Left ventricle myocardium superior (tissue), 1 donor: ENCODE results near the gene REX1BD. TPM values are rescaled to one million over a fixed set of nuclear protein-coding genes. Genes with fewer than 3 reads are reported as not detected.
"Not testable (repeated sequence)": the region's sequence is repeated elsewhere in the genome, so short reads cannot be mapped to it uniquely, and the experiment has no call there.

Experiments
- ATAC-seq: fragments of 200-7000 bp; cut with Tn5 transposase; one replicate; pipeline ENCODE4 v1.9.1; 2020; ENCODE audit warnings: mild to moderate bottlenecking, moderate library complexity
- DNase-seq: peaks from one replicate; pipeline ENCODE4 v3.0.0-alpha.2; 2020
- intact Hi-C: fragments of 100-400 bp; cut with micrococcal nuclease; formaldehyde crosslinking; loops from one replicate; pipeline ENCODE4 v1.11.0; 2022
- total RNA-seq: library from RNA; stranded (reverse); fragmentation: NEBNext Ultra II Directional; extraction: Animal tissue kit (Norgen Biotek cat#: 25700); gene quantifications from one replicate; pipeline ENCODE4 v1.2.1, GENCODE V29; 2021
- donor health status: DM: no; HTN: yes; CAD: no; lungs with severe emphysema.

The REX1BD gene
- total RNA-seq, 1 donor from 2014 or later = 75.8 TPM

DNA sequence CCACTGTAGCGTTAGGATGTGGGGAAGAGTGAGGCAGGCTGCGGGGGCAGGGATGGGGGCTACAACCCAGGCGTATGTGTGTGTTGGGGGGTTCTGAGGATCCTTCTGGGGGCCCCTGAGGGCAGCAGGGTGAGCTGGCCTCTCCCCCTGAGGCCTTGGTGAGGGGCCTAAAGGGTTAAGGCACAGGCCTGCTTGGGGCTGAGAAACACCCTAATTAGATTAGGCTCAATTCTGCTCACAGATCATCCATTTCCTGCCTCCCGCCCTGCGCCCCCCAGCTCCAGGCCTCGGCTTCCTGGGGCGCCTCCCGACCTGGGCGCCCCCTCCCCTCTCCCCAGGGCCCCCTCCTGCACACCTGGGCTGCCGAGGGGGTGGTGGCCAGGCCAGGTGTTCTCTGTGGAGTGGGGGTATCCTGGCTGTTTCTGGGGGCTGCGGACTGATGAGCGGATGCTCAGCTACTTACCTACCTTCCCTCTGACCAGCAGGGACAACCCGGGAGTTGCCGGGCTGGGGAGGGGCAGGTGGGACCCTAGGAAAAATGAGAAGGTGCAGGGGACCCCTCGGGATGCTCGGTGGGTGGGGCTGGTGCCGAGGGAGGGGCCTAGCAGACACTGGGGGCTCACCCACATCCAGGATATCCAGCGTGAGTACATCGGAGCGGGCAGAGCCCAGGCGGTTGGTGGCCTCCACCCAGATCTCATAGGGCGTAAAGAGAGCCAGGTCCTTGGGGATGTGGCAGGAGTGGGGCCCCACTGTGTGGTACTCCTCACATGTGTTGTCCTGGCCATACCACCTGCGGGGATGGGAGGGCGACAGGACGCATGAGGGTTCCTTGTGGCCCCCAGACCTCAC, 9.4 kb downstream of the REX1BD start:
- DNase-seq = no peak
- intact Hi-C loops = loop anchor here (10.0 kb wide), 1 partner anchor 247 kb away; no protein-coding TSS in a partner anchor
- ATAC-seq = no peak

DNA sequence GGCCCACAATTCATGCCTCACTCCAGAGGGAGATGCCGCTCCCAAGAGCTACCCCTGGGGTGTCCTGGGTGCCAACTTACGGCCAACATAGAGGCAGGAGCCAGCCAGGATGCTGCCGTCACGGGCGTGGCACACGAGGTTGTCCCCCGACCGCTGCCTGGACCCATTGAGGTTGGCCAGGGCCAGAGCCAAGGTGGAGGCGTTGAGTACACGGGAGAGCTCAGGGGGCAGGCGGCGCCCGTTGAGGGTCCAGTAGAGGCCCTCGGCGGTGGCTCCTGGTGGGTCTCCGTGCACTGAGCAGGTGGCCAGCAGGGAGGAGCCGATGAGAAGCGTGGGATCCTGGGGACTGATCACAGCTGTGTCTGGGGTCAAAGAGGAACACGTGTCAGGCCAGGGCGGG, 10.9 kb downstream of the REX1BD start:
- DNase-seq (no peak), ATAC-seq (no peak)
- intact Hi-C loops = loop anchor here (10.0 kb wide), 1 partner anchor 245 kb away; no protein-coding TSS in a partner anchor

DNA sequence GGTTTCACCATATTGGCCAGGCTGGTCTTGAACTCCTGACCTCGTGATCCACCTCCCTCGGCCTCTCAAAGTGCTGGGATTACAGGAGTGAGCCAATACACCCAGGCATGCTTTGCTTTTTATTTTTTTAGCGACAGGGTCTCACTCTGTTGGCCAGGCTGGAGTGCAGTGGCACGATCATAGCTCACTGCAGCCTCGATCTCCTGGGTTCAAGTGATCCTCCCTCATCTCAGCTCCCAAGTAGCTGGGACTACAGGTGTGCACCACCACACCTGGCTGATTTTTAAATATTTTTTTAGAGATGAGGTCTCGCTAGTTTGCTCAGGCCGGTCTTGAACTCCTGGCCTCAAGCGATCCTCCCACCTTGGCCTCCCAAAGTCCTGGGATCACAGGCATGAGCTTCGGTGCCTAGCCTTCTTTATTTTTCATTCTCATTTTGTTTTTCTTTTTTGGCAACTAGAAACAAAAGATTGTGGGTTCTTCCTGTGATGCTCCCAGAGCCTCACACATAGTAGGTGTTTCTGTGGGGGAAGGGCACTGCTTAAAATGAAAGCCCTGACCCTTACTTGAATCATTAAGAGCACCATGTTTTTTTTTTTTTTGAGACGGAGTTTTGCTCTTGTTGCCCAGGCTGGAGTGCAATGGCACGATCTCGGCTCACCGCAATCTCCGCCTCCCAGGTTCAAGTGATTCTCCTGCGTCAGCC, 12.2 kb downstream of the REX1BD start:
- DNase-seq, ATAC-seq, intact Hi-C loops: not testable (repeated sequence)

DNA sequence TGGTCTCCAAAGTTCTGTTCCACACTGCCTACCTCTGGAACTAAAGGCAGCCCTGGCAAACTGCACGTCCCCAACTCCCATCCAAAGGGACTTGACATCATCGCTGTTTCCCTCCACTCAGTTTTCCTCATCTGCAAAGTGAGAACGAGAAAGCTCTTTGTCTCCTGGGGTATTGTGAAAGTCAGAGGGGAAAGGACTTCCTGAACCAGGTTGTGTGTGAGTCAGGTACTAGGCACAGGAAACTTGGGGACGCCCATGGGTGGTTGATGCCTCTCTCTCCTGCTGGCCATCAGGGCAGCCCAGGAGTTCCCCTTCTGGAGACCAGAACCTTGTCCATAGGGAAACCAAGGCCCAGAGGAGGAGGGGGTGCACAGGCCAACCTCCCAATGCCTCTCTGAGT, 13.3 kb downstream of the REX1BD start:
- intact Hi-C loops = no loop called here
- no peak for ATAC-seq
- no peak for DNase-seq

DNA sequence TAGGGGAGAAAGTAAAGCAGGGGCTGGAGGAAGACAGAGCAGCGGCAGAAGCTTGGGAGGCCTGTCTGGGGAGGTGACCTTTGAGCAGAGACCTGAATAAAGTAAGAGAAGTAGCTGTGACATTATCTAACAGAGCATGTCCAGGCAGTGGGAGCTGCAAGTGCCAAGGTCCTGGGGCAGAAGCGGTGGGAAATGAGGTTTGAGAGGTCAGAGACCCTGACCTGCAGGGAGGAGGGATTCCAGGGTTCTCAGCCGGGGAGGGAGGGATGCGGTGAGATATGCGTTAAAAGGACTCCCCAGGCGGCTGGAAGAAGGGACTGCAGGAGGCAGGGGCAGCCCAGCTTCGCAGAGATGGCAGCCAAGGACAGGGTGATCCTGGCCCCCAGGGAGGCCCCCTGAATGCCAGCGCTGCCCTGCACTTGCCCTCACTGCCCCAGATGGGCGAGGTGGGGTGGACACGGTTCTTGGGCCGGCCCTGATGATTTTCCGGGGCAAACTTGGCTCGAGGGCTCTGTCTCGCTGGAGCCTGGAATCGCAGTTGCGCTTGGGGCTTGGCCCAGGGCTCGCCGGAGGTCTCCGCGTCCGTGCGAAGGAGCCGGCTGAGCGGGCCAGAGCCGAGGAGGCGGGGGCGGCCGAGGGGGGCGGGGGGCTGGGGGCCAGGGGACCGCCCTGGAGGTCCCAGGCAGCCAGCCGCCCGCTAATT, 14.8 kb downstream of the REX1BD start:
- ATAC-seq (peak; percentile 45), DNase-seq (peak; percentile 39)
- intact Hi-C loops = no loop called here

DNA sequence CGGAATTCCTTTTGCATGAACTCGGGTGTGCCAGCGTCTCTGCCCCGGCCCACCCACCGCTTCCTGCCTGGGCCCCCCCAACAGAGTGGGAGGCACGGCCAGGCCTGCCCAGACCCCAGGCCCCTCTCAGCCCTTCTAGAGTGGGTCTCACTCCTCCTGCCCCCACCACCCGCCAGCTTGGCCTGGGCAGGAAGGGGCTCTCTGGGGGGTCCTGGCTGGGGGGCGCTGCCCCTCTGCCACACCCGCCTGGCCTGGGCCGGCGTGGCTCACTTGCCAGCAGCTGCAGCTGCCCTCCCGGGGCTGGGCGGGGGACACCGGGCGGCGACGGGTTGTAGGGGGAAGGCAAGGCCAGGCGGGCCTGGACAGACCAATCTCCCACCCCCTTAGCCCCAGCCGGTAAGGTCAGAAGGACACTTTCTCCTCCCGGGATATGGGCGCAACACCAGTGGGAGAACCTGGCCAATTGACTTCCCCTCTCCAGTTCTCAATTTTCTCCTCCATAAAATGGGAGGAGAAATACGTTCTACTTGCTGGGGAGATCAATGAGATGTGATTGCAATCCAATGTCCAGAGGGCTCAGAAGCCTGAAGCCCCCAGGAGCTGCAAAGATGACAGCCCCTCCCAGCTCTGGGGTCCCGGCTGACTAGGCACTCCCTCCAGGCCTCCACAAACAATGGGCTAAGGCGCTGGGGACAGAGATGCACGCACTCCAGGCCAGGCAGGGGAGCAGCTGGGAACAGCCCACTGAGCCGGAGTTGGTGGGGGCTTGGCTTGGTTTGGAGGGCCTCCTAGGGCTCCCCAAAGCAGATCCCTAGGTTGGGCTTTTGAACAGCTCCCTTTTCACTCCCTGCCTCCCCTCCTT, 15.6 kb downstream of the REX1BD start:
- peak; percentile 13 for ATAC-seq
- intact Hi-C loops = no loop called here

DNA sequence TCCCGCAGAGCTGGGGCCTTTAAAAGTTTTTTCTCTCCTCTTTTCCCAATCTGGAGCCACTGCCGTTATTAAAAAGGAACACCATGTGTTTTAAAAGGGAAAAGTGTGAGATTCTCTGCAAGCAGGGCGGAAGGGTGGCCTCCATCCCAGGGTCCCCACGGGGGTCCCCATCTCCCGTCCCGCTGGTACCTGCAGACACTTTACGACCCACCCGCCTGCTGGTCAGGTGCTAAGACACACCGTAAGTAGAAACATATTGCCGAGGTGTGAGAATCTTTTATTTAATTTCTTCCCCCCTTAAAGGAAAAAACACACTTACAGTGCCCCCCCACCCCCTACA, 16.2 kb downstream of the REX1BD start:
- intact Hi-C loops = no loop called here
- no peak for ATAC-seq

More for the DNA sequence above, 15.6 kb downstream of the REX1BD start:
- DNase-seq = peak; percentile 29

DNA sequence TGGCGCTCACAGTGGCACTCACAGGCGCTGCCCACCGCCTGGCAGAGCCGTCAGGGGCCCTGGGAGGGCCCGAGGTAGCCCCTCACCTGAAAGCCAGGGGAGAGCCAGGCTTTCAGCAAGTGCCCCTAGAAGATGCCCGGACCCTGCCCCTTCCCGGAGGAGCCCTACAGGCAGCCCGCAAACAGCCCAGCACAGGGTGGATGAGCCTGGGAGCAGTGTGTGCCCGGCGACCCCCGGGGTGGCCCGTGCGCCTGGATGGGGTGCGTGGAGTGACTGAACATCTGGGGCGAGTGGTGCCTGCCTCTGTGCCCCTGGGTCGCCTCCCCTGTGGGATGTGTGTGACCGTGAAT, 16.6 kb downstream of the REX1BD start:
- DNase-seq (no peak), ATAC-seq (no peak)
- intact Hi-C loops = no loop called here

More for the DNA sequence above, 16.2 kb downstream of the REX1BD start:
- DNase-seq = peak; percentile 17

DNA sequence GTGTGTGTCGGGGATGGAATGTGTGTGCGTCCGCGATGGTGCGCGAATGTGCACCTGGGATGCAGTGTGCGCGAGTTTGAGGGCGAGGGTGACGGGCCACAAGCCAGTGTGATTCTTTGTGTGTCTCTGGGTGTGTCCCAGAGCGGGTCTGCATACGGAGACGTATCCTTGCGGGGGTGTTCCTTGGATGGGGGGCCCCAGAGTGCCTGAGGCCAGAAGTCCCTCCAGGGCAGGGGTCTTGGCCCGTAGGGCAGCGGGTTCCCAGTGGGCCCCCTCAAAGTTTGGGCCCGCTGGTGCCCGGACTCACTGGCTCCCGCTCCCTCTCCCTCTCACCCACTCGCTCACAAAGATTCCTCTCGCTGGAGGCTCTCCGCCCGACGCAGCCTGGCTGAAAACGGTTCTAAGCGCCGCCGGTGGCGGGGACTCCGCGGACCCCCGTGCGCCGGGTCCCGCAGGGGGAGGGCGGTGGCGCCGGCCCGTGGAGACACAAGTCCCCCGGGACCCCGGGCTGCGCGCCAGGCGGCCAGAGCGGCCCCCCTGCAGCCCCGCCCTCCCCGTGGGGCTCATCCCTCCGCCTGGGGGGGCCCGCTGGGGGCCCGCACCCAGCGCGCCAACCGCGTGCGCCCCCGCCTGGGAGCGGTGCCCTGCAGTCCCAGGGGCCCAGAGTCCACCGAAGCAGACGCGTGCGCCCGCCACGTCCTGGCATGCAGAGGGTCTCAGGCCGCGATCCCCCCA, 17.1 kb downstream of the REX1BD start:
- no peak for DNase-seq

DNA sequence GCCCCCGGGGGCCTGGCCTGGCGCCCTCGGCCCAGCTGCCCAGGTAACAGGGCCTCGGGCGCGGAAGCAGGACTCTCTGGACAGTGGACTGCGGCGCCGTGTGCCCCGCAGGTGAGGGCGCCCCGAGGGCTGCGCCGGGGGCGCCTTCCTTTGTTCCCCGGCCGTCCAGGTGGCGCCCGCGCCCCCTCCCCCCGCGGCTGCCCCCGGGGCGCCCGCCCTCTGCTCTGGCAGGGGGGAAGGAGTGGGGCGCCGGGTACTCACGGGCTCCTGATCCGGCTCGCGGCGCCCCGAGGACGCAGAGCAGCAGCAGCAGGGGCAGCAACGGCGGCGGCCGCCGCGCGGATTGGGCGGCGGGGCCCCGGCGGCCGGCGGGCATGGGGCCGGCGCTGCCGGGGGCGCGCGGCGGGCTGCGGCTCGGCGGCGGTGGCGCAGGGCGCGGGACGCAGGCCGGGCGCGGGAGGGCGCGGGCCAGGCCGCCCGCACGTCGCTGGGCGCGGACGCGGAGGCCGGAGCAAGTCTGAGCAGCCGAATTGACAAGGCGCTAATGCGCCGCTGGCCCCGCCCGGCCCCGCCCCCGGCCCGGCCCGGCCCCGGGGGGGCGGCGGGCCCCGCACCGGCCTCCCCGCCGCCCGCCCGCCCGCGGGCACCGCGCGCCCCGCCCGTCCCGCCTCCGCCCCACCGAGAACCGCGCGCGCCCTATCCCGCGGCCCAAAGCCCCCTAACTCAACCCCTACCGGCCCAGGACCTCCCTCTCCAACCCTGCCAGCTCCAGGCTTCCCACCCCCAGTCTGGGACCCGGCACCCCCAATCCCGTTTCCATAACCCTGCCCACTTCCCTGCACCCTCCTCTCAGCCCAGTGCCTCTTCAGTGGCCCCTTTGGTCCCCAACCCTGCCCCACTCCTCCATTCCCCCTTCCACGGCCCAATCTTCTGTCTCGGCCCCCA, 18.0 kb downstream of the REX1BD start, which contains the start of gene CRLF1:
Gene CRLF1 (minus strand): TSS at position 519 of the 945 bp plus-strand sequence. CDS start 143 bp downstream, at position 376.
- DNase-seq = no peak
- peak; percentile 15 for ATAC-seq
- intact Hi-C loops = no loop called here

More for the DNA sequence above, 17.1 kb downstream of the REX1BD start:
- intact Hi-C loops = no loop called here
- no peak for ATAC-seq

DNA sequence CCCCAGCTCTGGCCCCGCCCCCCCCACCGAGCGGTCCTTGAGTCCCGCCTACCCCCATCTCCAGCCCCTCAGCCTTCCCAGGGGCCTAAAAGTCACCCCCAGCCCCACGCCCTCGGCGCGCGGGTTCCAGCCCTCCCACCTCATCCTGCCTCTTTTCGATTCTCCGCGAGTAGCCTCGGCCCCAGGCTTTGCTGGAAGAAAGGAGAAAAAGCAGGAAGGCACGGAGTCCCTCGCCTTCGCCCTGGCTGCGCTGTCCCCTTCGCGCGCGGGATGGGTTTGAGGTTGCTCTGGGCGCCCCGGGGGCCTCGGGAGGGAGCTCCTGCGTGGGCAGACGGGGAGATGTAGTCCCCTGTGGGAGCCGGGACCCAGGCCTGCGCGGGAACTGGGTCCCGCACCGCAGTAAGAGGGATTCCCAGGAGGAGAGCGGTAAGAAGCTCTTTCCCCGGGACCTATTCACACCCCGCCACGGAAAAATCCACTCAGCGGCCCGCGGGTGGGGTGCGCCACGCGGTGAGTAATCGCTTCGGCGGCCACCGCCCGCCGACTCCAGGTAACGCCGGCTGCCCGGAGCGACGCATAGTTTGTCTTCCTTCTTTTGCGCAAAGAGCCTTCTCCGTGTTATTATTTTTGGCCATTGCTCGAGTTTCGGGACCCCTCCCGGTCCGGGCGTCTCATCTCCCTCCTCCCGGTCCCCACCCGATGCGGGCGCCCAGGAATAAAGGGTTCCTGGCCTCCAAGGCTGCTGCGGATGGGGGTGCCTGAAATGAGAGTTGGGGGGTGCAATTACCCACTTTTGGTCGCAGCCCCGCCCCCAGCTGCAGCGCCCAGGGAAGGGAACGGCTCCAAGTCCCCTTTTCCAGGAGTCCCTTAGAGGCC, 18.9 kb downstream of the REX1BD start:
- peak; percentile 6 for ATAC-seq
- intact Hi-C loops = no loop called here
- DNase-seq = no peak

DNA sequence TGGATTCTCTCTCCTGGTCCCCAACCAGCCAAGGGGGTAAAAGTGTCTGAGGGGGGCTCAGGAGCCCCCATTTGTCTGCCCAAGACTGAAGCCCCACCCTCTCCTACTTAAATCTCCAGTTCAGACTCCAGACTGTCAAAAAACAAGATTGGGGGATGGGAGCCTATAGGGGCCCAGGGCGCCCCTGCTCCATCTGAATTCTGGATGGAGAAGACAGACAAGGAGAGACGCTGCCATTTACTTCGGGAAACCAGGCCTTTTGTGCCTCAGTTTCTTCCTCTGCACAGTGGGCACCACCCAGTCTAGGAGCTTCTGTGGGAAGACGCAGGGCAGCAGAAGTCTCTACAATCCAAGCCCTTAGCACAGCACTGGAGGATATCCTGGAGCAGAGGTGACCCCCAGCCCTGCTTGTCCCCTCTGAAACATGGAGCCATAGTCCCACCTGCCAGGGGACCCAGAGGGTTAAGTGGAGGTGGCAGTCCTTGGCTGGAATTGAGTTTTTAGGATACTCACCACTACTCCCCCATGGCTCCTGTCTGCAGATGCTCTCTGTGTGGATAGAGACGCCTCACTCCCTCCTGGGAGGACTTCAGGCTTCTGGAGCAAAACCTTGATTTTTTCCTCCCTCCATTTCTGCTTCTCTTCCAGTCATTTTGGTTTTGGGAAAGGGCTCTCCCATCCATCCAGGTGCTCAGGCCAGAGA, 19.7 kb downstream of the REX1BD start:
- intact Hi-C loops = no loop called here
- no peak for DNase-seq
- no peak for ATAC-seq

DNA sequence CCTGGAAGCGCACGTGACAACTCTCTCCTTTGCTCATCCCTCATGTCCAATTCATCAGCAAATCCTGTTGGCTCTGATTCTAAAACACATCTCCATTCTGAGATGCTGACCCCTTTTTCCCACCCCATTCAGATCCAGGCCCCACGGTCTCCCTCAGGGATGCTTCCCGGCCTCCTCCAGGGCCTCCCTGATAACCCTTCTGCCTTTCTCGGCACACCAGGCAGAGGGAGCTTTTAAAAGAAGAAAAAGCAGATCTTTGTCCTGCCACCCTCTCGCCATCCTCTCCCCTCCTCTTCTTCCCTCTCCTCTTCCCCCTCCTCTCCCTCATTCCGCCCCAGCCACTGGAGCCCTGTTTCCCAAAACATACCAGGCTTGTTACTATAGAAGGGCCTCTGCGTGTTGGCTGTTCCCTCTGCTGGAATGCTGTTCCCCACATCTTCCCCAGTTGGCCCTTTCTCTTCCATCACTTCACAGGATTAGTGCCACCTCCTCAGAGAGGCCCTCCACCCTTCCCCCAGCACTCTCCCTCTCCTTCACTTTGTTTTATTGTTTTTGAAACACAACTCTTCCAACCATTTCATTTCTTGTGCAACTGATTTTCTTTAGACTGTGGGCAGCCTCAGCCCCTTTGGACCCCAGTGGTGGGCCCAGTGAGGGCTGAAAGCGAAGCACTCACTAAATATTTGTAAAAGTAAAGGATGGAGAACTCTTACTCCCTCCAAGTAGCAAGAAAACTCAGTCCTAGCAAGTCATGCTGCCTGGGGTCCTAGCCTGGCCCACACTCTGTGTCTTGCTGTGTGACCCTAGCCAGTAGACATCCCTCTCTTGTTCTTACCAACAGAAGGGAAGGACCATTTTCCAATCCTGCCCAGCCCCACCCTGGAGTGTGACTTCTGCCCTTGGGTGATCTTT, 20.5 kb downstream of the REX1BD start:
- DNase-seq (no peak), ATAC-seq (no peak)
- intact Hi-C loops = no loop called here

DNA sequence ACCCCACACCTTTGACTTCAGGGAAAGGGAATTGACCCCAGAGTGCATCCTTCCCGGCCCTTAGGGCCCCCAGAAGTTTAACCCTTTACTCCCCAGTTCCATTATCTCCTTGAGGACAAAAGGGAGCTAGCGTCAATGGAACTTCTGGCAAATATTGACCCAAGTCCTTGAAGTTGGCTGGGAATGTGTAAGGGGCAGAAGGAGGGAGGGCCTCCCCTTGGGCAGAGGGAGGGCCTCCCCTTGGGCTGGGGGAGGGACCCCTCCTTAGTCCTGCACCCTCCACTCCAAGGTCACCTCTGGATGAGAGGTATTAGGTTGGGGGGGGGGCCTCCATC, 21.1 kb downstream of the REX1BD start:
- DNase-seq (no peak), ATAC-seq (no peak)
- intact Hi-C loops = no loop called here

DNA sequence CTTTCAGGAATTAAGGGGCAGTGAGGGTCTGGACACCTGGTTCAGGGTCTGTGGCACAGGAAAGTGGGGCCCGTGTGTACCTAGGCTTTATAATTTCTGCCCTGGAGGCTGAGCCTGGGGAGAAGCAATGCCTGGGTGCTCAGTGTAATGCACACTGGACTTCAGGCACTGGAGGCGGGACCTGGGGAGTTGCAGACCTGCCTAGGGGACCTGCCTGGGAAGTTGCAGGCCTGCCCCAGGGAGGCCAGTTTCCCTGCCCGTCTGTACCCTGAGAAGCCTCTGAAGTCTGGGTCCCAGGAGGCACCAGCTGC, 21.6 kb downstream of the REX1BD start:
- ATAC-seq = no peak
- intact Hi-C loops = no loop called here
- no peak for DNase-seq
